ENCODE results near the gene GRM3. TPM values are rescaled to one million over a fixed set of nuclear protein-coding genes. Genes with fewer than 3 reads are reported as not detected.
A peak's percentile ranks its signal among the peaks of the same experiment; 100 is the strongest.

Gene GRM3
- total RNA-seq, 1 donor from 2014 or later: 155 TPM

DNA sequence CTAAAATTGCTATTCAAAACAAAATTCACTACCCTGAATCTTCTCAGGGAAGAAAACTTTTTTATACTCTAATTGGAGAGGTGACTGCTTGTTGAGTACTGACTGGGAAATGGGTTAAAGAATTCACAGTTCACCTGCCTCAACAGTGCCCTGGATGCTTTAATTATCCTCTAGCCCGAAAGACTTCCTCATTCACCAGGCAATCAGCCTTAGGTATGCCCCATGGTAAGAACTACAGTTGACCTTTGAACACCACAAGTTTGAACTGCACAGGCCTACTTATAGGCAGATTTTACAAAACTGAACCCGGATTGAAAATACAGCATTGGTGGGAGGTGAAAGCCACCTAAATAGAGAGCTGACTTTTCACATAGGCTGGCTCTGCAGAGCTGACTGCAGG is 240.4 kb downstream of the GRM3 start:
- no peak for DNase-seq (ENCODE audit: low spot score in 2 of 2)
- FAIRE-seq: no peak

DNA sequence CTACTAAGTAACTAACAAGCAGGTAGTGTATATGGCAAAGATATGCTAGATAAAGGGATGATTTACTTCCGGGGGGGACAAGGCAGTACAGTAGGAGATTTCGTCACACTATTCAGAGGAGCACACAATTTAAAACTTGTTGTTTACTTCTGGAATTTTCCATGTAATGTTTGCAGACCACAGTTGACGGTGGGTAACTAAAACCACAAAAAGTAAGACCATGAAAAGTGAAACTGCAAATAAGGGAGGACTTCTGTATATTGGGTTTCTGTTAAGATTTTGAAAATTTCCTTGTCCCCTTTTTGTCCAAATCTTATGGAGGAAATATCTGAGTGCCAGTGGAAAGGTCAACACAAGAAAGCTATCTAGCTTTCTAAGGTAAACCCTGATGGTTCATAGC is 245.8 kb downstream of the GRM3 start:
- FAIRE-seq (no peak), DNase-seq (ENCODE audit: low spot score in 2 of 2) (no peak)

DNA sequence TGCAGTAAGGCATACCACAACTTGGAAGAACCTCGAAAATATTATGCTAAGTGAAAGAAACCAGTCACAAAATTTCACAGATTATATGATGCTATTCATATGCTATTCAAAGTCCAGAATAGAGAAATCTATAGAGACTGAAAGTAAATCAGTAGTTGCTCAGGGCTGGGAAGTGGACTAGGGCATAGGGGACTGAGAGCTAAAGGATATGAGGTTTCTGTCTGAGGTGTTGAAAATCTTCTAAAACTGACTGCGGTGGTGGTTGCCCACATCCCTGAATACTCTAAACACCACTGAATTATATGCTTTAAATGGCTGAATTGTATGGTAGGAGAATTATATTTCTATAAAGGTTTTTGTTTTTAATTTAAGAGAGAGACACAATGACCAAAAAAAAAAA is 254.5 kb downstream of the GRM3 start:
- DNase-seq (ENCODE audit: low spot score in 2 of 2): no peak
- no peak for FAIRE-seq

DNA sequence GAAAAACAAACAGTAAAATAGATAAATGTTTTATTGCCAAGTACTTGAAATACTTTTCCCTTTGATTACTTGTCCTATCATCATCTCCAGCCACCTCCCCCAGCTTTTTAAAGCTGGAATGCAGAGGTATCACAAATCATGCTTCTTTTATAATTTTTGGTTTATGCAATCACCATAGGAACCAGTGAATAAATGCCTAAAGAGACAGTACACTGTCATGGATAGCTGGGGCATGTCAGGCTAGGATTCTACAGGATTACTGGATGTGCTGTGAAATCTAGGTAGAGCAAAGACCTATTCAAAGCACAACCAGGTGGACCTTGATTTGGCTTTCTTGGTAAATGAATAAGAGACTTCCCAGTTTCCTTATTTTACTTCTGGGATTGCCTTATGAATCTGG is 257.2 kb downstream of the GRM3 start:
- FAIRE-seq (no peak), DNase-seq (ENCODE audit: low spot score in 2 of 2) (no peak)

DNA sequence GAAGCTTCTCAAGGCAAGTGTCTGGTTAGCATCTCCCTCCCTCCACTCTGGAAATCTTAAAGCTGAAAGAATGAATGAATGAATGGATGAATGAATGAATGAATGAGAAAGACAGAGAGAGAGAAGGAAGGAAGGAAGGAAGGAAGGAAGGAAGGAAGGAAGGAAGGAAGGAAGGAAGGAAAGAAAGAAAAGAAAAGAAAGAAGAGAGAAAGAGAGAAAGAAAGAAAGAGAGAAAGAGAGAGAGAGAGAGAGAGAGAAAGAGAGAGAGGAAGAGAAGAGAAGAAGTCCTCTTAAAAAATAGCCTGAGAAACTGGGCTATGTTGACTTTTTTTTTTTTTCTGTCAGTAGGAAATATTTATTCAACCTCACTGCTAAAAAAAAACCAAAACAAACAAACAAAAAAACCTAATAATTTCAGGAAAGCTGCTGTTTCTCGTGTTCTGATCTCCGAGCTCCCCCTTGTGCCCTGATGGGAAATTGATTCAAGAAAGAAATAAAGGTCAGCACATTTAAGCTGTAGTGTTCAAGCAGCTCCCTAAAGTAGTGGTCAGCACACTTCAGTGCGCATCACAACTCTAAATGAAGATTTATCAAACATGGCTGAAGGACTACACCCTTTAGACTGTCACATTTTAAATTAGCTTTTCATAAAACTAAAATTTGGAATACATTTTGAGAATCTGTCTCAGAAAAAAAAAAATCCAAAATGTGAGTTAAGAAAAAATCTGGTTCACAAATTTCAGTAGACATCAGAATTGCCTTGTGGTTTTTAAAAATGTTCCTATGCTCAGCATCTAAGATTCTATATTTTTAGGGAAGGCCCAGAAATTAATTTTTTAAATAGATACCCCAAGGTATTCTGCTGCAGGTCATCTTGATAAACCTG is 261.5 kb downstream of the GRM3 start:
- DNase-seq (ENCODE audit: low spot score in 2 of 2) (peak in 1 of 2 donors; percentile 3), FAIRE-seq (peak; percentile 81)

DNA sequence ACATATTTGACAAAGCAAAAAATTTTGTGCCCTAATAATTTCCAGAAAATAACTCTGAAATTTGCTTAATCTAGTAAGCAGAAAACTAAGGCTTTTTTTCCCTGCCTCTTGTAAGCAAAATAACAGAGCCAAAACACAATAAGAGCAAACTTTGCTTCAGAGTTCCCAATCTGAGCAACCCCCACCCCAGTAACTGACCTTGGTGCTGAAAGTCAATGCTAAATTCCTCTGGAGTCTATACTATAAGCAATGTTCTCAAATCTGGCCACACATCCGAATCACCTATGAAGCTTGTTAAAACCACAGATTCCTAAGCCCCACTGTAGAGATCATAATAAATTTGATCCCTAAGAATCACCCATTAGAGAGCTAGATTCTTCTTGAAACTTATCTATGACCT is 265.2 kb downstream of the GRM3 start:
- no peak for FAIRE-seq
- no peak for DNase-seq (ENCODE audit: low spot score in 2 of 2)

DNA sequence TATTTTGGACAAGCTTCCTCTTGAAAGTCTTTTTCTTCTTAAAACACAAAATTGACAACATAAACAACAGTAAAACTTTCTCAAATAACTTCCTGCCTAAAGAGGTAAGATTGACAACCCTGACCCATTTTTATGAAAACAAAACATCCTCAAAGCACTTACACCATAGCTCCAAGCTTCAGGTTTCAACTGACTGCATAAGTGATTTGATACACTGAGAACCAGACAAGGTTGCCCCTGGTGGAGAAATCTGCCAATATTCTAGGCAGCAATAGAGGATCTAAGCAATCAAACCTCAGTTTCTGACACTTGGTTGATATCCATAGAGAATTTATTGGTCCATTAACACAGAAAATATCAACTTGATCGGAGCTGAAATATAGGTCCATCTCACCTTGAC is 267.9 kb downstream of the GRM3 start:
- FAIRE-seq (no peak), DNase-seq (ENCODE audit: low spot score in 2 of 2) (no peak)

DNA sequence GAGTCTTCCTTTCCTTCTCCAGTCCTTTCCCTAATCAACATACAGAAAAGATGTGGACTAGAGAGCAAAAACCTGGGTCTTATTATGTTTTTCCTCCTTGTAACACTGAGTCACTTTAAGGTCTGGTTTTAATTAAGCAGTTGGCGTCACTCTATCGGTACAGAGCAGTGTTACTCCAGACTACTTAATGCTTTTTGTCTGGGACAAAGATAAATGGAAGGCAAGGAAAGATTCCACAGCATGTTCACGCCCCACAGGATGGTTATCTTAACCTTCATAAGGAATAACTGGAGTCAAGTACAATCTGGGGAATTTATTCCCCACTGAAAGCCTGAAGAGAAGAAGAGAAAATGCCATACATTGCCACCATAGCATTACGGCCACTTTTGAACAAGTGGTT is 270.0 kb downstream of the GRM3 start:
- FAIRE-seq: no peak

More for the DNA sequence above, 270.0 kb downstream of the GRM3 start:
- no peak for DNase-seq (ENCODE audit: low spot score in 2 of 2)
